CD4-positive, CD25-positive, alpha-beta regulatory T cell (primary cell): ENCODE measurements around the gene IGF1R. TPM values are rescaled to one million over a fixed set of nuclear protein-coding genes. Genes with fewer than 3 reads are reported as not detected.

Experiments used
- ATAC-seq, 2 donors: fragments of 150-1000 bp; cut with Tn5 transposase; one replicate each; pipeline ENCODE4 v1.10.0; 2021; ENCODE audit warnings: low read depth in 2 of 2, moderate number of reproducible peaks in 2 of 2, moderate library complexity in 1 of 2
- DNase-seq, 3 donors: peaks; one replicate each; pipeline versions ENCODE4 v3.0.0 to v3.0.0-alpha.2; 2012 to 2022; ENCODE audit warnings: mixed read lengths in 1 of 3
- H3K27ac ChIP-seq: one replicate; pipeline ENCODE4 v1.7.0; 2013; ENCODE audit warnings: mild to moderate bottlenecking, low read length; ENCODE audit not compliant: insufficient read depth, poor library complexity, severe bottlenecking
- H3K27me3 ChIP-seq: one replicate; pipeline ENCODE4 v1.7.0; 2013; ENCODE audit warnings: low read length; ENCODE audit not compliant: control insufficient read depth, insufficient read depth
- H3K36me3 ChIP-seq: one replicate; pipeline ENCODE4 v1.7.0; 2013; ENCODE audit warnings: mild to moderate bottlenecking, low read length, moderate library complexity; ENCODE audit not compliant: control insufficient read depth, insufficient read depth
- H3K4me1 ChIP-seq: 2 replicates; pipeline ENCODE4 v1.7.0; 2013; ENCODE audit warnings: mild to moderate bottlenecking, low read length; ENCODE audit not compliant: insufficient read depth, control insufficient read depth, poor library complexity, severe bottlenecking
- H3K4me3 ChIP-seq: one replicate; pipeline ENCODE4 v1.7.0; 2013; ENCODE audit warnings: low read depth, mild to moderate bottlenecking, low read length, moderate library complexity
- H3K9me3 ChIP-seq, 2 experiments: 1 replicate in 1 of 2; 2 replicates in 1 of 2; pipeline ENCODE4 v1.7.0; 2013; ENCODE audit warnings: low read length in 2 of 2, mild to moderate bottlenecking in 1 of 2, moderate library complexity in 1 of 2; ENCODE audit not compliant: control insufficient read depth in 2 of 2
- H3K27ac Mint-ChIP-seq, 3 donors: one replicate each; pipeline ENCODE4 v1.8.0; 2020 to 2022; ENCODE audit warnings: mild to moderate bottlenecking in 3 of 3, mixed read lengths in 3 of 3, moderate library complexity in 2 of 3
- H3K27me3 Mint-ChIP-seq: one replicate; pipeline ENCODE4 v1.8.0; 2022; ENCODE audit warnings: mild to moderate bottlenecking, mixed read lengths
- H3K36me3 Mint-ChIP-seq: one replicate; pipeline ENCODE4 v1.8.0; 2020; ENCODE audit warnings: mixed read lengths
- H3K4me1 Mint-ChIP-seq, 4 donors: one replicate each; pipeline ENCODE4 v1.8.0; 2020 to 2022; ENCODE audit warnings: mixed read lengths in 4 of 4, mild to moderate bottlenecking in 1 of 4
- H3K4me3 Mint-ChIP-seq, 4 donors: one replicate each; pipeline ENCODE4 v1.8.0; 2020 to 2022; ENCODE audit warnings: mild to moderate bottlenecking in 4 of 4, mixed read lengths in 4 of 4, moderate library complexity in 3 of 4
- H3K9me3 Mint-ChIP-seq, 7 donors: one replicate each; pipeline ENCODE4 v1.8.0; 2020 to 2022; ENCODE audit warnings: mixed read lengths in 7 of 7, mild to moderate bottlenecking in 3 of 7, moderate library complexity in 2 of 7
- polyA plus RNA-seq, 4 donors: library from polyadenylated mRNA; unstranded; fragments of 300-500 nt; fragmentation: Illumina TruSeq; gene quantifications; one replicate each; pipeline ENCODE4 v1.2.3, GENCODE V29; 2021
- total RNA-seq: library from RNA; stranded (reverse); gene quantifications from one replicate; pipeline ENCODE4 v1.2.3, GENCODE V29; 2022

Gene IGF1R
- total and polyA plus RNA-seq, 5 donors from 2014 or later, result 1.6 to 14.2 (median 3.6) TPM

DNA sequence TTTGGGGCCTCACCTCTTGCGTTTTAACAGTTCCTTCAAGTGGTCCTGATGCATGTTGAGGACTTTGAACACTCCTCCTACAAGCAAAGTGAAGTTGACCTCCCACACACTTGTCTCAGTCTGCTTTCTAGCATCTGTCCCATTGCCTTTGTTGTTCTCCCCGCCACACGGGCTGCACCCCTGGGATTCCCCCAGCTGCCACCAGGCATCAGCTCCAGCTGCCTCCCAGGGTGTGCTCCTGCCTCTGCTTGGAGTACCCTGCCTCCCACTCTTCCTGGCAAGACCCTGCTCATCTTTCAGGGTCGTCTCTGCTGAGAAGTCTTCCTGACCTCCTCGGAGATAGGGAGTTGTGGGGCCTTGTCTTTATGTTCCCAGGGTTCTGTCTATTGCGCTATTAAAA is 52.2 kb downstream of the IGF1R start:
- no peaks in the 10 kb centered on the region for H3K27me3 Mint-ChIP-seq
- peak overlapping the region in 2 of 3 donors; percentile 10 to 65 for H3K27ac Mint-ChIP-seq
- H3K27me3 ChIP-seq, result no peaks in the 10 kb centered on the region
- H3K36me3 Mint-ChIP-seq, result no peaks in the 10 kb centered on the region
- H3K4me3 ChIP-seq, result no peak overlapping the region
- no peak overlapping the region for H3K27ac ChIP-seq
- H3K4me1 Mint-ChIP-seq, result peaks cover 4 to 73% (median 21%) of the 10 kb centered on the region in 4 donors
- no peaks in the 10 kb centered on the region for H3K36me3 ChIP-seq
- DNase-seq (no peak), ATAC-seq (no peak)
- no peaks in the 10 kb centered on the region for H3K4me1 ChIP-seq
- H3K4me3 Mint-ChIP-seq, result peak overlapping the region in 1 of 4 donors; percentile 67
- H3K9me3 Mint-ChIP-seq, result peaks cover 0 to 4% (median 0%) of the 10 kb centered on the region in 7 donors
- no peaks in the 10 kb centered on the region for H3K9me3 ChIP-seq

DNA sequence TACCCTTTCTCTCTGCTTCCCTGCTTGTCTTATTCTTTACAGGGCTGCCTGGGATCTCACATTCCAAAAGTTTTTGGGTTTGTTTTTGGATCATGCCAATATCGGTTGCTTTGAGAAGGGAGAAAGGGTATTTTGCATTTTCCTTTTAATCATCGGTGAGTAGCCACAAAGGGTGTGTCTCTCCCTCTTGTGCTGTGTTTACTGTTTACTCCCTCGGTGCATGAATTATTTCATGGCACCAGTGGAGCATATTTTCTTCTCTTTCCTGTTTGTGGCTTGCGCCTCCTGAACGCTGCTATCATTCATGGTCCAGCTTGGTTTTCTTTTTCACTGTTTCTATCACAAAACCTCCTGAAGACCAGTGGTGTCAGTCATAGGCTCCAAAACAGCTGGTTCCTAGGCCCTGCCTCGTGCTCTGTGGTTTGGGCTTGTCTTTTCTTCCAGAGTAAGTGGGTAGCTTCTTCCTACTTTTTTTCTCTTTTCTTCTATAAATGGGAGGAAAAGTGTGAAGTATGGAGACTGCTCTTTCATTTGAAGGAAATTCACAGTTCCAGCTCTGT is 54.9 kb downstream of the IGF1R start:
- DNase-seq, result no peak
- H3K4me3 Mint-ChIP-seq, result peak overlapping the region in 2 of 4 donors; percentile 29 to 30

DNA sequence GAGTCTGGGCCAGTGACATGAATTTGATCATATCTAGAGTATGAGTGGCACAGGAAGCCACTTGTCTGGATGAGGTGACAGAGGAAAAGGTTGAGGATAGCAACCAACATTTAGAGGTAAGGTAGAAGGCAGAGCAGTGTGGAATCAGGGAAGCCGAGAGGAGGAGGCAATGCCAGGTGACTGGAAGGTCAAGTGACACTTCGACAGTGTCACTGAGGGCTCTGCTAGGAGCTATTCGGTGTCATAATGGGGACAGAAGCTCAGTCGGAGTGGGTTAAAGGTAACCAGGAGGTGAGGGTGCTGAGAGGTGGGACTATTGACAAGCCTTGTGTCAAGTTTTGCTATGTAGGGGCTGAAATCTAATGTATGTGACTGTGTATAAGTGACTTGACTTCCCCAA is 56.7 kb downstream of the IGF1R start:
- Histone ChIP-seq H3K36me3 (no peaks in the 10 kb centered on the region), H3K4me1 (no peaks in the 10 kb centered on the region), H3K4me3 (no peak overlapping the region), H3K9me3 (no peaks in the 10 kb centered on the region), H3K27me3 (no peaks in the 10 kb centered on the region), H3K27ac (no peak overlapping the region)
- Mint-ChIP-seq H3K4me1 (peaks cover 0 to 43% (median 13%) of the 10 kb centered on the region in 4 donors), H3K4me3 (no peak overlapping the region), H3K36me3 (peaks cover 9% of the 10 kb centered on the region), H3K9me3 (no peaks in the 10 kb centered on the region), H3K27ac (no peak overlapping the region), H3K27me3 (peaks cover 4% of the 10 kb centered on the region)
- ATAC-seq (no peak), DNase-seq (no peak)

More for the DNA sequence above, 54.9 kb downstream of the IGF1R start:
- H3K4me3 ChIP-seq, result no peak overlapping the region
- Mint-ChIP-seq H3K36me3 (peaks cover 3% of the 10 kb centered on the region), H3K4me1 (peaks cover 0 to 56% (median 18%) of the 10 kb centered on the region in 4 donors), H3K9me3 (no peaks in the 10 kb centered on the region), H3K27me3 (no peaks in the 10 kb centered on the region), H3K27ac (peak overlapping the region in 2 of 3 donors; percentile 63 to 84)
- H3K27me3 ChIP-seq, result no peaks in the 10 kb centered on the region
- no peaks in the 10 kb centered on the region for H3K9me3 ChIP-seq
- H3K4me1 ChIP-seq, result no peaks in the 10 kb centered on the region
- no peak overlapping the region for H3K27ac ChIP-seq
- no peak for ATAC-seq
- no peaks in the 10 kb centered on the region for H3K36me3 ChIP-seq

DNA sequence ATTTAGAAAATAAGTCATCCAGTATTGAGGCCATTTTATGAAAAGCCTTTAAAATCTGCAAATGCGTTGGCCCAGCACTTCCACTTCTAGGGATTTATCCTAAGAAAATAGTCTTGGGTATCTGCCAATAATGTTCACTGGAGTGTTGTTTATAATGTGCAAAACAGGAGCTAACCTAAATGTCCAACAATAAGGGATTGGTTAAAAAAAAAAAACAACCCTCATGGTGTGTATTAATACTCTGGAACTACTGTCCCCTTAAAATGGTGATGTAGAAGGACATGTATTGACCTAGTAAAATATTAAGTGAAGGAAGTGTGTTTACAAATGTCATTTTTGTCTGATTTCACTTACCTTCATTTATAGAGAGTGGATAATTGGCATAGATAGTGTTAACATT is 58.0 kb downstream of the IGF1R start:
- peaks cover 11% of the 10 kb centered on the region for H3K36me3 Mint-ChIP-seq
- peaks cover 4% of the 10 kb centered on the region for H3K27me3 Mint-ChIP-seq
- peaks cover under 1% of the 10 kb centered on the region for H3K36me3 ChIP-seq
- no peak for DNase-seq
- no peaks in the 10 kb centered on the region for H3K4me1 ChIP-seq
- H3K27ac Mint-ChIP-seq, result no peak overlapping the region
- H3K4me1 Mint-ChIP-seq, result peaks cover 0 to 33% (median 10%) of the 10 kb centered on the region in 4 donors
- H3K4me3 Mint-ChIP-seq, result no peak overlapping the region
- H3K27ac ChIP-seq, result no peak overlapping the region
- no peak overlapping the region for H3K4me3 ChIP-seq
- peaks cover 0 to under 1% (median 0%) of the 10 kb centered on the region in 7 donors for H3K9me3 Mint-ChIP-seq
- no peak for ATAC-seq
- no peaks in the 10 kb centered on the region for H3K9me3 ChIP-seq
- no peaks in the 10 kb centered on the region for H3K27me3 ChIP-seq

DNA sequence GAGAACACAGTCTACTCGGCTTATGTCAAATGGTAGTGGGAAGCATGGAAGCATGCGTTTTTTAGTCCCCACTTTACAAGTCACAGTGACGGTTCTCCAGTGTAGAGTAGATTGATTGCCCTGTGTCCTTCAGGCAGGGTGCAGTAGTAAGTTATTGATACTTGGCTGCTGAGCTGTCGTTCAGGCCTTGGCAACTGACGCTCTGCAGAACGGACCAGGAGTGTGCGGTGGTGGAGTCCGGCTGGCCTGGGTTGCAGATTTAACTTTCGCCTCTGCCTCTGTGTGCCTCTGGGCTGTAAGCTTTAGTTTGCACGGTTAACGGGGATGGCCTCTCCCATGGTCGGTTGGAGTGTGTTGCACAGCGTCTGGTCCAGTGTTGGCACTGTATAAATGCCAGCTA is 58.6 kb downstream of the IGF1R start:
- peaks cover 17% of the 10 kb centered on the region for H3K36me3 Mint-ChIP-seq
- ATAC-seq, result no peak
- no peaks in the 10 kb centered on the region for H3K27me3 ChIP-seq

DNA sequence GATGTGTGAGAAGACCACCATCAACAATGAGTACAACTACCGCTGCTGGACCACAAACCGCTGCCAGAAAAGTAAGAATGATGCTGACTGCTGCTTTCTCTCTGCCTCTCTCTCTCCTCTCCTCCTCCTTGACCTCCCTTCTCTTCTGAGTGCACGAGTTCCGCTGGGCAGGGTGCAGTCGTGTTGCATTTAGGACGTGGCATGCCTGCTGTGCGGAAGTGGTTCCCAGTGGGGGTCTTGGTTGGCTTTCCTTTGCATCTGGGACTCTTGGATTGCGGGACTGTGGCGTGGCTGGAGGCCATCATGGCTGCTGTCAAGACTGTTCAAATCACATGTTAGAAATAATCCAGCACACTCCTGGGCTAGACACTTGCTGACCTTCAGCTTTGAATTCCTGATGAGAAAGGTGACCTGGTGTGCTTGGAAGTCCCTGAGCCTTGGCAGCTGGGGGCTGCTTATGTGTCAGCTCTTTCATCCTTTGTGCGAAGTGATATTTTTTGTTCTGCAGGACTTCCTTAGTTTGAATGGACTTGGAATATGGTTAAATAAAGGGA is 59.8 kb downstream of the IGF1R start:
- Histone ChIP-seq H3K36me3 (peaks cover 6% of the 10 kb centered on the region), H3K4me3 (no peak overlapping the region), H3K27ac (no peak overlapping the region), H3K4me1 (no peaks in the 10 kb centered on the region), H3K9me3 (no peaks in the 10 kb centered on the region), H3K27me3 (no peaks in the 10 kb centered on the region)
- ATAC-seq (no peak), DNase-seq (no peak)
- Mint-ChIP-seq H3K27me3 (peaks cover 4% of the 10 kb centered on the region), H3K36me3 (peaks cover 19% of the 10 kb centered on the region), H3K4me1 (peaks cover 0 to 35% (median 12%) of the 10 kb centered on the region in 4 donors), H3K4me3 (no peak overlapping the region), H3K27ac (peak overlapping the region in 1 of 3 donors; percentile 25), H3K9me3 (peaks cover 0 to 11% (median 0%) of the 10 kb centered on the region in 7 donors)

More for the DNA sequence above, 58.6 kb downstream of the IGF1R start:
- Histone ChIP-seq H3K36me3 (peaks cover 6% of the 10 kb centered on the region), H3K4me1 (no peaks in the 10 kb centered on the region), H3K27ac (no peak overlapping the region), H3K4me3 (no peak overlapping the region), H3K9me3 (no peaks in the 10 kb centered on the region)
- no peak overlapping the region for H3K4me3 Mint-ChIP-seq
- peaks cover 0 to 32% (median 10%) of the 10 kb centered on the region in 4 donors for H3K4me1 Mint-ChIP-seq
- peaks cover 4% of the 10 kb centered on the region for H3K27me3 Mint-ChIP-seq
- H3K27ac Mint-ChIP-seq, result no peak overlapping the region
- H3K9me3 Mint-ChIP-seq, result peaks cover 0 to 7% (median 0%) of the 10 kb centered on the region in 7 donors
- DNase-seq, result no peak

DNA sequence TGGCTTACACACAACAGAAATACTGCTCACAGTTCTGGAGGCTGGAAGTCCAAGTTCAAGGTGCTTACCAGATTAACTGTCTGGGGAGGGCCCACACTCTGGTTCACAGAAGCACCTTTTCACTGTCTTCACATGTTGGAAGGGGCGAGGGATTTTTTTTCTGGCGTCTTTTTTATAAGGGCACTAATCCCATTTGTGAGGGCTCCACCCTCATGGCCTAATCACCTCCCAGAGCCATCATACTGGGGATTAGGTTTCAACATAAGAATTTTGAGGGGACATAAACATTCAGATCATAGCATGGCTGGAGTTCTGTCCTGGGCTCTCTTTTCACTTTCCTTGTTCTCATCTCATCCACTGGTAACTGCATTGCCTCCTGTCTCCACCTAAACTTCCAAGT is 63.5 kb downstream of the IGF1R start:
- Histone ChIP-seq H3K27ac (no peak overlapping the region), H3K9me3 (no peaks in the 10 kb centered on the region), H3K4me1 (peaks cover 10% of the 10 kb centered on the region), H3K36me3 (peaks cover 6% of the 10 kb centered on the region), H3K4me3 (no peak overlapping the region), H3K27me3 (no peaks in the 10 kb centered on the region)
- no peak overlapping the region for H3K4me3 Mint-ChIP-seq
- DNase-seq (no peak), ATAC-seq (no peak)
- peaks cover 4% of the 10 kb centered on the region for H3K27me3 Mint-ChIP-seq
- no peak overlapping the region for H3K27ac Mint-ChIP-seq
- peaks cover 19% of the 10 kb centered on the region for H3K36me3 Mint-ChIP-seq
- peaks cover 0 to 66% (median 28%) of the 10 kb centered on the region in 4 donors for H3K4me1 Mint-ChIP-seq
- peaks cover 0 to 11% (median 0%) of the 10 kb centered on the region in 7 donors for H3K9me3 Mint-ChIP-seq
